Cerebellar cortex (tissue), 1 donor: Measurements from ENCODE around the gene PRDX6.
"Not testable (repeated sequence)": the region's sequence is repeated elsewhere in the genome, so short reads cannot be mapped to it uniquely, and the experiment has no call there.

Experiments
- DNase-seq: peaks from one replicate; pipeline ENCODE4 v3.0.0-alpha.2; 2015; ENCODE audit warnings: low spot score

The PRDX6 gene

GRCh38 chr1:173477286-173478093 lies at the start of gene PRDX6:
PRDX6 (plus strand) TSS chr1:173477335; CDS start chr1:173477398, 63 bp downstream.
- peak; percentile 48 for DNase-seq

GRCh38 chr1:173429471-173430402 lies 47.4 kb upstream of the PRDX6 start:
- no peak for DNase-seq

GRCh38 chr1:173430677-173431303 lies 46.3 kb upstream of the PRDX6 start:
- no peak for DNase-seq

- peak; percentile 94 for DNase-seq
Observed at GRCh38 chr1:173431304-173432045, 45.7 kb upstream of the PRDX6 start.

- no peak for DNase-seq
Observed at GRCh38 chr1:173432331-173432730, 44.8 kb upstream of the PRDX6 start.

GRCh38 chr1:173433751-173434326 lies 43.3 kb upstream of the PRDX6 start:
- DNase-seq = no peak

- no peak for DNase-seq
Observed at GRCh38 chr1:173436841-173437428, 40.2 kb upstream of the PRDX6 start.

- DNase-seq = no peak
Observed at GRCh38 chr1:173438675-173439074, 38.5 kb upstream of the PRDX6 start.

- no peak for DNase-seq
Observed at GRCh38 chr1:173440430-173440829, 36.7 kb upstream of the PRDX6 start.

GRCh38 chr1:173444757-173445156 lies 32.4 kb upstream of the PRDX6 start:
- DNase-seq = no peak

- DNase-seq = no peak
Observed at GRCh38 chr1:173445164-173445563, 32.0 kb upstream of the PRDX6 start.

GRCh38 chr1:173445656-173446055 lies 31.5 kb upstream of the PRDX6 start:
- DNase-seq = no peak

- DNase-seq = no peak
Observed at GRCh38 chr1:173447224-173447623, 29.9 kb upstream of the PRDX6 start.

- DNase-seq = no peak
Observed at GRCh38 chr1:173448945-173449344, 28.2 kb upstream of the PRDX6 start.

GRCh38 chr1:173451981-173452380 lies 25.2 kb upstream of the PRDX6 start:
- DNase-seq = peak; percentile 97

GRCh38 chr1:173453982-173454381 lies 23.2 kb upstream of the PRDX6 start:
- no peak for DNase-seq

GRCh38 chr1:173454966-173455524 lies 22.1 kb upstream of the PRDX6 start:
- DNase-seq = no peak

- no peak for DNase-seq
Observed at GRCh38 chr1:173459885-173460284, 17.2 kb upstream of the PRDX6 start.

- not testable (repeated sequence) for DNase-seq
Observed at GRCh38 chr1:173462666-173463065, 14.5 kb upstream of the PRDX6 start.

- DNase-seq = not testable (repeated sequence)
Observed at GRCh38 chr1:173464185-173464584, 12.9 kb upstream of the PRDX6 start.

- DNase-seq = no peak
Observed at GRCh38 chr1:173467426-173467825, 9.7 kb upstream of the PRDX6 start.
